Astrocyte (in vitro differentiated cells and primary cell): ENCODE measurements around the gene KLHL30. TPM values are rescaled to one million over a fixed set of nuclear protein-coding genes. Genes with fewer than 3 reads are reported as not detected.

Source experiments
- DNase-seq: peaks from one replicate; pipeline ENCODE4 v3.0.0-alpha.2; 2010; ENCODE audit warnings: low read depth
- FAIRE-seq: peaks from 2 replicates; lab custom pipeline; 2011; peaks lifted over from hg19 to GRCh38; lab: Jason Lieb, UNC
- H2AFZ ChIP-seq: 2 replicates; pipeline ENCODE4 v1.6.0; 2012; ENCODE audit warnings: low read depth, low read length, inconsistent platforms
- H3K27ac ChIP-seq: 2 replicates; pipeline ENCODE4 v1.5.1; 2011; ENCODE audit warnings: low read depth, low read length, inconsistent platforms
- H3K27me3 ChIP-seq: 2 replicates; pipeline ENCODE4 v1.6.0; 2011; ENCODE audit warnings: low read length, inconsistent platforms; ENCODE audit not compliant: insufficient read depth
- H3K36me3 ChIP-seq: 2 replicates; pipeline ENCODE4 v1.5.1; 2011; ENCODE audit warnings: low read length, inconsistent platforms; ENCODE audit not compliant: insufficient read depth
- H3K4me1 ChIP-seq: 2 replicates; pipeline ENCODE4 v1.5.1; 2011; ENCODE audit warnings: low read length, inconsistent platforms; ENCODE audit not compliant: insufficient read depth
- H3K4me2 ChIP-seq: 2 replicates; pipeline ENCODE4 v1.6.0; 2012; ENCODE audit warnings: low read length, inconsistent platforms
- H3K4me3 ChIP-seq: 2 replicates; pipeline ENCODE4 v1.5.1; 2011; ENCODE audit warnings: low read depth, mild to moderate bottlenecking, low read length, inconsistent platforms; ENCODE audit not compliant: insufficient read depth
- H3K79me2 ChIP-seq: 2 replicates; pipeline ENCODE4 v1.6.0; 2012; ENCODE audit warnings: mild to moderate bottlenecking, low read length, inconsistent platforms; ENCODE audit not compliant: insufficient read depth
- H3K9ac ChIP-seq: 2 replicates; pipeline ENCODE4 v1.6.0; 2012; ENCODE audit warnings: mild to moderate bottlenecking, low read length, inconsistent platforms
- H3K9me3 ChIP-seq: 2 replicates; pipeline ENCODE4 v1.5.1; 2012; ENCODE audit warnings: low read depth, mild to moderate bottlenecking, low read length, inconsistent platforms; ENCODE audit not compliant: insufficient read depth
- H4K20me1 ChIP-seq: 2 replicates; pipeline ENCODE4 v1.6.0; 2012; ENCODE audit warnings: low read length, inconsistent platforms; ENCODE audit not compliant: insufficient read depth
- H3K27ac Mint-ChIP-seq: one replicate; pipeline ENCODE4 v1.8.0; 2021; ENCODE audit warnings: mild to moderate bottlenecking, mixed read lengths; ENCODE audit not compliant: unreplicated experiment
- H3K27me3 Mint-ChIP-seq: one replicate; pipeline ENCODE4 v1.8.0; 2021; ENCODE audit warnings: low read depth, mixed read lengths; ENCODE audit not compliant: unreplicated experiment
- H3K36me3 Mint-ChIP-seq: one replicate; pipeline ENCODE4 v1.8.0; 2021; ENCODE audit warnings: low read depth, mixed read lengths; ENCODE audit not compliant: unreplicated experiment
- H3K4me1 Mint-ChIP-seq: one replicate; pipeline ENCODE4 v1.8.0; 2021; ENCODE audit warnings: low read depth, mixed read lengths; ENCODE audit not compliant: unreplicated experiment
- H3K4me3 Mint-ChIP-seq: one replicate; pipeline ENCODE4 v1.8.0; 2021; ENCODE audit warnings: mild to moderate bottlenecking, moderate library complexity, mixed read lengths; ENCODE audit not compliant: unreplicated experiment
- H3K9me3 Mint-ChIP-seq: one replicate; pipeline ENCODE4 v1.8.0; 2021; ENCODE audit warnings: mild to moderate bottlenecking, mixed read lengths; ENCODE audit not compliant: unreplicated experiment
- CTCF ChIP-seq: IDR thresholded peaks from 2 replicates; pipeline ENCODE4 v1.5.1; 2011; ENCODE audit warnings: low read depth, mild to moderate bottlenecking, inconsistent platforms, low read length, moderate library complexity; ENCODE audit not compliant: insufficient read depth
- EZH2 ChIP-seq: IDR thresholded peaks from 2 replicates; pipeline ENCODE4 v1.6.1; 2012; ENCODE audit warnings: mild to moderate bottlenecking, low read length, inconsistent platforms; ENCODE audit not compliant: insufficient read depth
- total RNA-seq: library from RNA; stranded (reverse); gene quantifications from 2 replicates; pipeline ENCODE4 v1.2.1, GENCODE V29; 2021

Gene KLHL30
- total RNA-seq, 1 donor from 2014 or later = 0.59 TPM

GRCh38 chr2:238144262-238144661, 5.8 kb downstream of the KLHL30 start:
- Histone ChIP-seq H3K4me2 (no peak overlapping the region), H3K27ac (no peak overlapping the region), H3K9me3 (no peaks in the 10 kb centered on the region), H4K20me1 (no peaks in the 10 kb centered on the region), H2AFZ (no peak overlapping the region), H3K4me3 (no peak overlapping the region), H3K36me3 (no peaks in the 10 kb centered on the region), H3K79me2 (no peaks in the 10 kb centered on the region), H3K4me1 (peaks cover 5% of the 10 kb centered on the region), H3K9ac (no peak overlapping the region), H3K27me3 (no peaks in the 10 kb centered on the region)
- Mint-ChIP-seq H3K27ac (no peak overlapping the region), H3K4me3 (no peak overlapping the region), H3K4me1 (peaks cover 14% of the 10 kb centered on the region), H3K9me3 (no peaks in the 10 kb centered on the region), H3K27me3 (peaks cover 2% of the 10 kb centered on the region), H3K36me3 (peaks cover 2% of the 10 kb centered on the region)
- no peak for DNase-seq
- no peak for TF ChIP-seq EZH2
- no peak for TF ChIP-seq CTCF
- no peak for FAIRE-seq

- no peak for FAIRE-seq
Measured at GRCh38 chr2:238145046-238145445, 6.6 kb downstream of the KLHL30 start.

More at GRCh38 chr2:238145046-238145445, 6.6 kb downstream of the KLHL30 start:
- no peak overlapping the region for H2AFZ ChIP-seq
- H3K4me3 ChIP-seq = no peak overlapping the region
- no peaks in the 10 kb centered on the region for H3K36me3 ChIP-seq
- H3K27me3 ChIP-seq = no peaks in the 10 kb centered on the region
- H3K9me3 ChIP-seq = no peaks in the 10 kb centered on the region
- peaks cover 5% of the 10 kb centered on the region for H3K4me1 ChIP-seq
- H3K79me2 ChIP-seq = no peaks in the 10 kb centered on the region
- TF ChIP-seq CTCF (no peak), EZH2 (no peak)
- H4K20me1 ChIP-seq = no peaks in the 10 kb centered on the region
- Mint-ChIP-seq H3K36me3 (peaks cover 2% of the 10 kb centered on the region), H3K4me1 (peaks cover 14% of the 10 kb centered on the region), H3K27ac (peak overlapping the region; percentile 62), H3K9me3 (no peaks in the 10 kb centered on the region), H3K27me3 (peaks cover 2% of the 10 kb centered on the region), H3K4me3 (no peak overlapping the region)
- H3K4me2 ChIP-seq = no peak overlapping the region
- H3K9ac ChIP-seq = no peak overlapping the region
- no peak overlapping the region for H3K27ac ChIP-seq
- no peak for DNase-seq
